Measurements from ENCODE around the gene RTP2.
A peak's percentile ranks its signal among the peaks of the same experiment; 100 is the strongest.

RTP2 gene

GRCh38 chr3:187721055-187721454 is 18.7 kb upstream of the RTP2 start:
- H3K4me3 ChIP-seq (ENCODE audit: low read depth, low read length), result no peak overlapping the region
- no peak for DNase-seq (ENCODE audit: low read depth)
- TF ChIP-seq, protein P1, sequence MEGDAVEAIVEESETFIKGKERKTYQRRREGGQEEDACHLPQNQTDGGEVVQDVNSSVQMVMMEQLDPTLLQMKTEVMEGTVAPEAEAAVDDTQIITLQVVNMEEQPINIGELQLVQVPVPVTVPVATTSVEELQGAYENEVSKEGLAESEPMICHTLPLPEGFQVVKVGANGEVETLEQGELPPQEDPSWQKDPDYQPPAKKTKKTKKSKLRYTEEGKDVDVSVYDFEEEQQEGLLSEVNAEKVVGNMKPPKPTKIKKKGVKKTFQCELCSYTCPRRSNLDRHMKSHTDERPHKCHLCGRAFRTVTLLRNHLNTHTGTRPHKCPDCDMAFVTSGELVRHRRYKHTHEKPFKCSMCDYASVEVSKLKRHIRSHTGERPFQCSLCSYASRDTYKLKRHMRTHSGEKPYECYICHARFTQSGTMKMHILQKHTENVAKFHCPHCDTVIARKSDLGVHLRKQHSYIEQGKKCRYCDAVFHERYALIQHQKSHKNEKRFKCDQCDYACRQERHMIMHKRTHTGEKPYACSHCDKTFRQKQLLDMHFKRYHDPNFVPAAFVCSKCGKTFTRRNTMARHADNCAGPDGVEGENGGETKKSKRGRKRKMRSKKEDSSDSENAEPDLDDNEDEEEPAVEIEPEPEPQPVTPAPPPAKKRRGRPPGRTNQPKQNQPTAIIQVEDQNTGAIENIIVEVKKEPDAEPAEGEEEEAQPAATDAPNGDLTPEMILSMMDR (IDR thresholded peaks at IDR 0.05; ENCODE audit: low read depth, low read length, missing control alignments), result no peak

- TF ChIP-seq, protein P1 (IDR thresholded peaks at IDR 0.05; ENCODE audit: low read depth, low read length, missing control alignments), result no peak
- no peak for DNase-seq (ENCODE audit: low read depth)
- no peak overlapping the region for H3K4me3 ChIP-seq (ENCODE audit: low read depth, low read length)
These were observed 17.9 kb upstream of the RTP2 start for GRCh38 chr3:187720337-187720670.

DNA sequence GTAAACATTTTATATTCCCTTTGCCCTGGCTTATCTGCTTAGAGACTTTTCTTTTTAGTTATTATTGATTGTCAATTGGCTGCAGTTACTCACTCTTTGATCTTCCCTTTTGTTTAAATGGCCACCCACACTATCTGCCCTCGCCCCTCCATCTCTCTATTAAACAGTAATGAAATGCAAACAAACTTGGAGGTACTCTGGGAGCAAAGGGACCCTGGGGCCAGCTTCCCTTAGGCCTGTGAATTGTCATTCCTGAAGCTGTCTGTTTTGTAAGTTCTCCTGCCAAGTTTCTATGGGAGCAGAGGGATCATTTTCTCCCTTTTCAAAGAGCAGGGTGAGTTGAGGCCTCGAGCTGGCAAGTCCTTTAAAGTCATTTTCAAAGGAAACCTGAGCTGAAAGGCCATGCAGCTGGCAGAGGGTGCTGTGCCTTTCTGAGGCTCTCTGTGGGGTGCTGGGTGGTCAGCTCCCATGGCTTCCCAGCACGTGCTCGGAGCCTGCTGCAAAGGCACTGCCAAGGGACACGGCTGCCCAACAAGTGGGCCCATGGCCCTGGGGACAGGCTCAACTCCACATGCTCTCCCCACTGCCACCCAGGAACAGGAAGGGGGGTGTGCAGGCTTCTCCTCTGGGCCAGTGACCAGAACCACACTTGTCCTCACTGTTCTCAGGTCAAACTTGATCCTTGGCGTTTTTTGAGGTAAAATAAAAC is 17.4 kb upstream of the RTP2 start:
- TF ChIP-seq, protein P1 (IDR thresholded peaks at IDR 0.05; ENCODE audit: low read depth, low read length, missing control alignments), result no peak
- DNase-seq (ENCODE audit: low read depth), result no peak
- no peak overlapping the region for H3K4me3 ChIP-seq (ENCODE audit: low read depth, low read length)

DNA sequence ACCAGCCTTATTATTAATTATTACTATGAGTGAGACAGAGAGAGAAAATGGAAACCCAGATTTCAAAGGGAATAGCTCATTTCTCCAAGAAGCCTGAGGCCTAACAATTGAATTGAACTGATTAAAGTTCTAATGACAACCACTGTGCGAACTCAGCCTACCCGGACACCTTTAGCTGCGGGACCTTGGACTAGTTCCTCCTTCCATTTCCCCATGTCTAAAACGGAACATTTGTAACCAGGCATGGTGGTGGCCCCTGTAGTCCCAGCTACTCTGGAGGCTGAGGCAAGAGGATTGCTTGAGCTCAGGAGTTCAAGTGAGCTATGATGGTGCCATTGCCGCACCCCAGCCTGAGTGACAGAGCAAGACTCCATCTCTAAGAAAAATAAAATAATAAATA is 16.4 kb upstream of the RTP2 start:
- no peak for DNase-seq (ENCODE audit: low read depth)
- no peak overlapping the region for H3K4me3 ChIP-seq (ENCODE audit: low read depth, low read length)
- TF ChIP-seq, protein P1 (IDR thresholded peaks at IDR 0.05; ENCODE audit: low read depth, low read length, missing control alignments), result no peak

- no peak overlapping the region for H3K4me3 ChIP-seq (ENCODE audit: low read depth, low read length)
- TF ChIP-seq, protein P1 (IDR thresholded peaks at IDR 0.05; ENCODE audit: low read depth, low read length, missing control alignments), result no peak
- no peak for DNase-seq (ENCODE audit: low read depth)
These were observed 15.2 kb upstream of the RTP2 start for GRCh38 chr3:187717572-187717971.

DNA sequence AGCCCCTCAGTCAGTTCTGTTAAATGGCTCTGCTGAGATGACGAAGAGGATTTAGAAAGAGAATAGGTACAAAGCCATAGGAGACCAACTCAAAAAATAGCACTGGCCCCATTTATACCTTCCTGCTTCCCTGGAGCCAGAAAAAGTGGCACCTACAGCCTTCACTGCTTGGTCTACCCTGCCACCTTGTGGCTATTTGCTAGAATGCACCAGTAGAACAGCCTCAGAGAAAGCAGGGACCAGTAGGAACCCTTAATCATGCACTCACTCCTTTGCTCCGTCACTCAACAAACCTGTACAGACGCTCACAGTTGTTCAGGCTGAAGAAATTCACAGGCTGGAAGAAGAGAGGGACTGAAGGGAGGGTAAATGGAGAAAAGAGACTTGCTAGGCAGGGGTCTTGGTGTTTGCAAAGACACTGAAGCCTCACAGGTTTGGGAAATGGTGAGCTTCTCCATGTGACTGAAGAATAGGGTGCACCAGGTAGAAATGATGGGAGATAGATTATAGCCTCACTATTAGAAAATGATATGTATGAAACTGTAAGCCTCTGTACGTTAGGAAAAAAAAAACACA is 12.1 kb upstream of the RTP2 start:
- no peak overlapping the region for H3K4me3 ChIP-seq (ENCODE audit: low read depth, low read length)
- peak; percentile 16 for DNase-seq (ENCODE audit: low read depth)
- TF ChIP-seq, protein P1 (IDR thresholded peaks at IDR 0.05; ENCODE audit: low read depth, low read length, missing control alignments), result peak; percentile 92

- TF ChIP-seq, protein P1 (IDR thresholded peaks at IDR 0.05; ENCODE audit: low read depth, low read length, missing control alignments), result no peak
- no peak overlapping the region for H3K4me3 ChIP-seq (ENCODE audit: low read depth, low read length)
- DNase-seq (ENCODE audit: low read depth), result no peak
These were observed 11.1 kb upstream of the RTP2 start for GRCh38 chr3:187713504-187713903.

Measured in GM12864 (cell line).